Measurements from ENCODE around the gene RALGDS. TPM values are rescaled to one million over a fixed set of nuclear protein-coding genes. Genes with fewer than 3 reads are reported as not detected.

The RALGDS gene
- total and polyA plus RNA-seq, 2 donors (not counting 1 experiment from before 2014, with no cell fraction given), result 62.4 to 88.0 TPM

- POLR2A ChIA-PET, result no interaction called here
- no peaks in the 10 kb centered on the region for H3K79me2 ChIP-seq (ENCODE audit: control insufficient read depth, insufficient read depth, low read length)
- H3K4me3 ChIP-seq (ENCODE audit: control extremely low read depth in 1 of 5, extremely low read depth in 1 of 5, insufficient read depth in 1 of 5, low read depth in 2 of 5, low read length in 4 of 5), result no peak overlapping the region
- no peaks in the 10 kb centered on the region for H3K27me3 Mint-ChIP-seq
- no peak overlapping the region for H3K4me2 ChIP-seq (replicated peaks; ENCODE audit: low read depth, low read length, poor library complexity, severe bottlenecking)
- H3K27ac ChIP-seq (ENCODE audit: low read length in 2 of 2), result no peak overlapping the region
- H3K4me1 ChIP-seq (ENCODE audit: control insufficient read depth in 2 of 2, insufficient read depth in 2 of 2, low read length in 2 of 2), result no peaks in the 10 kb centered on the region
- TF ChIP-seq EZH2 (IDR thresholded peaks at IDR 0.05; ENCODE audit: borderline replicate concordance, insufficient read depth, low read depth, low read length, poor library complexity, severe bottlenecking) (no peak), CTCF (IDR thresholded peaks at IDR 0.05) (no peak)
- H3K4me3 Mint-ChIP-seq, result no peak overlapping the region
- peaks cover 11% of the 10 kb centered on the region for H3K9me3 Mint-ChIP-seq (ENCODE audit: insufficient read depth)
- DNase-seq (no peak), ATAC-seq (ENCODE audit: low read depth) (no peak)
- H4K20me1 ChIP-seq (ENCODE audit: control insufficient read depth, insufficient read depth, low read length, poor library complexity, severe bottlenecking), result no peaks in the 10 kb centered on the region
- H3K4me1 Mint-ChIP-seq, result no peaks in the 10 kb centered on the region
- no peaks in the 10 kb centered on the region for H3K27me3 ChIP-seq (replicated peaks in 1 of 4; ENCODE audit: control extremely low read depth in 1 of 4, control insufficient read depth in 3 of 4, insufficient read depth in 4 of 4, low read length in 3 of 4)
- peaks cover 1 to 14% (median 7%) of the 10 kb centered on the region in 3 donors for H3K9me3 ChIP-seq (ENCODE audit: control extremely low read depth in 1 of 3, control insufficient read depth in 2 of 3, insufficient read depth in 1 of 3, low read length in 2 of 3)
- intact Hi-C loops (cut with micrococcal nuclease), result no loop called here
- H3K36me3 ChIP-seq (replicated peaks in 1 of 2; ENCODE audit: control extremely low read depth in 1 of 2, control insufficient read depth in 1 of 2, extremely low read depth in 1 of 2, insufficient read depth in 2 of 2, low read length in 1 of 2), result peaks cover 0 to 66% of the 10 kb centered on the region in 2 experiments
- no peak overlapping the region for H3K9ac ChIP-seq (ENCODE audit: low read length)
- CTCF ChIA-PET, result interaction anchor here (1.0 to 26.5 kb wide), 3 partner anchors 49 to 86 kb away, joined by 4 to 599 read pairs (median 9); no protein-coding TSS in a partner anchor
- WGBS (ENCODE audit: insufficient coverage), result 99% methylated on average over 11 of the region's 12 CpGs
- H3K27ac Mint-ChIP-seq, result no peak overlapping the region
- no peak overlapping the region for H2AFZ ChIP-seq (ENCODE audit: insufficient read depth, low read depth, low read length, poor library complexity, severe bottlenecking)
Observed at GRCh38 chr9:133099726-133100505, 21.1 kb downstream of the RALGDS start.

GRCh38 chr9:133098871-133099270, 22.2 kb downstream of the RALGDS start:
- no peaks in the 10 kb centered on the region for H3K4me1 Mint-ChIP-seq
- no peak for ATAC-seq (ENCODE audit: low read depth)
- no peaks in the 10 kb centered on the region for H3K27me3 ChIP-seq (replicated peaks in 1 of 4; ENCODE audit: control extremely low read depth in 1 of 4, control insufficient read depth in 3 of 4, insufficient read depth in 4 of 4, low read length in 3 of 4)
- no peak overlapping the region for H2AFZ ChIP-seq (ENCODE audit: insufficient read depth, low read depth, low read length, poor library complexity, severe bottlenecking)
- no peak overlapping the region for H3K4me2 ChIP-seq (replicated peaks; ENCODE audit: low read depth, low read length, poor library complexity, severe bottlenecking)
- intact Hi-C loops (cut with micrococcal nuclease), result no loop called here
- no peaks in the 10 kb centered on the region for H3K4me1 ChIP-seq (ENCODE audit: control insufficient read depth in 2 of 2, insufficient read depth in 2 of 2, low read length in 2 of 2)
- H3K9ac ChIP-seq (ENCODE audit: low read length), result no peak overlapping the region
- DNase-seq, result no peak
- H3K4me3 ChIP-seq (ENCODE audit: control extremely low read depth in 1 of 5, extremely low read depth in 1 of 5, insufficient read depth in 1 of 5, low read depth in 2 of 5, low read length in 4 of 5), result no peak overlapping the region
- no peaks in the 10 kb centered on the region for H4K20me1 ChIP-seq (ENCODE audit: control insufficient read depth, insufficient read depth, low read length, poor library complexity, severe bottlenecking)
- H3K27ac ChIP-seq (ENCODE audit: low read length in 2 of 2), result no peak overlapping the region
- no peaks in the 10 kb centered on the region for H3K27me3 Mint-ChIP-seq
- no peaks in the 10 kb centered on the region for H3K79me2 ChIP-seq (ENCODE audit: control insufficient read depth, insufficient read depth, low read length)
- ChIA-PET POLR2A (no interaction called here), CTCF (interaction anchor here (1.0 to 26.5 kb wide), 3 partner anchors 50 to 87 kb away, joined by 4 to 599 read pairs (median 9); no protein-coding TSS in a partner anchor)
- H3K27ac Mint-ChIP-seq, result no peak overlapping the region
- peaks cover 11% of the 10 kb centered on the region for H3K9me3 Mint-ChIP-seq (ENCODE audit: insufficient read depth)
- TF ChIP-seq CTCF (IDR thresholded peaks at IDR 0.05), result no peak
- TF ChIP-seq EZH2 (IDR thresholded peaks at IDR 0.05; ENCODE audit: borderline replicate concordance, insufficient read depth, low read depth, low read length, poor library complexity, severe bottlenecking), result no peak
- 100% methylated on average over 5 of the region's 5 CpGs for WGBS (ENCODE audit: insufficient coverage)
- no peak overlapping the region for H3K4me3 Mint-ChIP-seq
- H3K36me3 ChIP-seq (replicated peaks in 1 of 2; ENCODE audit: control extremely low read depth in 1 of 2, control insufficient read depth in 1 of 2, extremely low read depth in 1 of 2, insufficient read depth in 2 of 2, low read length in 1 of 2), result peaks cover 0 to 63% of the 10 kb centered on the region in 2 experiments
- H3K9me3 ChIP-seq (ENCODE audit: control extremely low read depth in 1 of 3, control insufficient read depth in 2 of 3, insufficient read depth in 1 of 3, low read length in 2 of 3), result peaks cover 1 to 14% (median 7%) of the 10 kb centered on the region in 3 donors
